Kasumi-1 (cell line): Measurements from ENCODE around the gene CACNA1G.
A peak's percentile ranks its signal among the peaks of the same experiment; 100 is the strongest.

ENCODE experiments used
- DNase-seq, 2 experiments: peaks; one replicate each; lab custom pipeline; 2025; lab: John Stamatoyannopoulos, UW

The CACNA1G gene

DNA sequence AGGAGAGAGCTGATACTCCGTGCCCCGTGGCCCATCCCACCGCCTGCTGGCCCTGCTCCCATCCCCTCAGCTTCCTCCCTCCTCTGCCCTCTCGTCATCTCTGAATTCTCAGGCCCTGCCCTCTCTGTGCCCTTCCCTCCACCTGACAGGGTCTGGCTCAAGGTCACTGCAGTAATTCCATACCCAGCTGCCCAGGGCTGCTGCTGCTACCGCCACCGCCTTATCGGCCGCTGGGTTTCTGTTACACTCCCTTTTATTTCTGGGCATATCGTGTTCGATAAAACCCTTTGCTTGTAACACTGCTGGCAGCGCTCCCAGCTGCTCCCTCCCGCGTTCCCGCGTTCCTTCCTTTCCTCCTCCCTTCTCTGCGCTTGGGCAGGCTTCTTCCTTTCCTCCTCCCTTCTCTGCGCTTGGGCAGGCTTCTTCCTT lies 26.8 kb upstream of the CACNA1G start:
- no peak for DNase-seq

DNA sequence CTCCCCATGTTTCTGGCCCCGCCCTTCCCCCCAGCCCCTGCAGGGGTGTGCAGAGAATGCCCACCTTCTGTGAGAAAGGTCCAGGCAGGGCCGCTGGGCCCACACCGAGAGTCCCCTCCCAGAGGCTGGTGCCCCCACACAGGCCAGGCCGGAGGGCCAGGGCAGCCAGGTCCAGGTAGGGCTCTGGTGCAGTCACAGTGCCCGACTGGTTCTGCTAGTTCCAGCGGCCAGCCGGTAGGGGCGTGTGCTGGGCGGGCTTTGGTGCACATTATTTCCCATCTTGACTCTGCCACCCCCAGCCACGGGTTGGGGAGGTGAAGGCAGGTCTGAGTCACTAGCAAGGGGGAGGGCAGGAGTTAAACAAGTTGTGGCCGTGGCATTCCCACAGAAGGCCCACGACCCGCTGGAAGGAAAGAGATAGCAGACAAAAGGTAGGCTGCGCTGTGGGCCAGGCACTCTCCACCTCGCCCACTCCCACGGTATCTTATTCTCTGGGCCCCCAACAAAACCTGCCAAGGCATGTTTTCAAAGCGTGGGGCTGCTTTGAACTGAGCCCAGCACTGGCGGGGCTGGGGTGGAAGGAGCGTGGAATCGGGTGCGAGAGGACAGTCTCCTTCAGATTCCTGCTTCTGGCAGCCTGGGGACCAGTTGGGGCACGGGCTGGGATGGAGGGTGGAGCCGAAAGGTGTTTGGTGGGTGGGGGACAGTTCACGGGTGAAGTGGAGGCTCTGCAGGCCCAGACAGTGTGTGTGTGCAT lies 26.1 kb upstream of the CACNA1G start:
- DNase-seq = no peak

DNA sequence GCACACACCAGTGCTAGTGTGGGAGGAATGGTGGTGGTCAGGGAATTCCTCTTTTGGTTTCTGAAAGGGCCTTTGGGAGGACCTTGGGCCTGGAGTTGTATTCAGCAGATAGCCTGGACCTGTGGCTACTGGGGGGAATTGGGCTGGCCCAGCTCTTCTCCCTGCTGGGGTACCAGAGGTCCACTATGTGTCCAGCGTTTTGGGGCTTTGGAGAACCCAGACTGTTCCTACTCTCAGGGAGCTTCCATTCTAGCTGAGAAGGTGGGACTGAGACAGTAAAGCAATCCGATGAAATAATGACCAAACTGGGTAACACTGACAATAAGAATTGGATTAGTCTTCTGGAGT lies 25.6 kb upstream of the CACNA1G start:
- DNase-seq = no peak

DNA sequence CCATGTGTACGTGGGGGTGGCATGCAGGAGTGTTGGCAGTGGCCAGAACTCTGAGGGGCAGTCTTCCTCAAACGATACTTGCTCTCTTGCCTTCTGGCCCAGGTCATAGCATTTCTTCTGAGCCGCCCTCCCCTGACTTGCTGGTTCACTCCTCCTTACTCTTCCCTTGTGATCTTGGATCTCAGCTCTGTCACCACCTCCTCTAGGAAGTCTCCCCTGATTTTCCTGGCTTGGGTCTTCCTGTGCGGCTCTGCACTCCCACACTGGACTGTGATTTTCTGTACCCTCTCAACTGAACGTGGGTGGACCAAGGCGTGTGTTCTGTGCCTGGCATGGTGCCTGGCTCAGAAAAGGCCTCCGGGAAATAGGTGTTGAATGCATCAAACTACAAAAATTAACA lies 25.1 kb upstream of the CACNA1G start:
- no peak for DNase-seq

DNA sequence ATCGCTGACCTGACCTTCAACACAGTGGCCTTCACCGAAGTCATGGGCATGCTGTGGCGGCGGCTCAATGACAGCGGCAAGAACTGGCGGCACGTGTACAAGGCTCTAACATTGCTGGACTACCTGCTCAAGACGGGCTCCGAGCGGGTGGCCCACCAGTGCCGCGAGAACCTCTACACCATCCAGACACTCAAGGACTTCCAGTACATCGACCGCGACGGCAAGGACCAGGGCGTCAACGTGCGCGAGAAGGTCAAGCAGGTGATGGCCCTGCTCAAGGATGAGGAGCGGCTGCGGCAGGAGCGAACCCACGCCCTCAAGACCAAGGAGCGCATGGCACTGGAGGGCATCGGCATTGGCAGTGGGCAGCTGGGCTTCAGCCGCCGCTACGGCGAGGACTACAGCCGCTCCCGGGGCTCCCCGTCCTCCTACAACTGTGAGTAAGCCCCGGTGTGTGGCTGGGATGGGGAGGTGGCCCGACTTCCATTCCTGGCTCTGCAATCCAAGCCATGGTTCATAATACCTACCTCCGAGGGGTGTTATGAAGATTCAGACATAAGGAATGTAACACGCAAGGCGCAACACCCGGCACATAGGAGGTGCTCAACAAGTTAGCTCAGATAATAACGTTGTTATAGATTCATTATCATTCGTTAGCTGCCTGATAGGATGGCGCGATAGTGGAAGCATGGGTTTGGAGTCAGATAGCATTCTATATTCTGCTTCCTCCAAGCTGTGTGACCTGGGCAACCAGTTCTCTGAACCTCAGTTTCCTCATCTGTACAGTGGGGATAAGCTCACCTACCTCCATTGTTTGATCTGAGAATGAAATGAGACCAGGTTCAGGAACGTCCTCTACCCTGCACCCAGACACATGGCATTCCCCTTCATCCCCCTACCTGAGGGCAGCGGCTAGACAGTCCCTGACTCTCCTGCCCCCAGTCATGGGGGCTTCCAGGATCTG lies 23.6 kb upstream of the CACNA1G start:
- DNase-seq = peak; percentile 83 to 97

DNA sequence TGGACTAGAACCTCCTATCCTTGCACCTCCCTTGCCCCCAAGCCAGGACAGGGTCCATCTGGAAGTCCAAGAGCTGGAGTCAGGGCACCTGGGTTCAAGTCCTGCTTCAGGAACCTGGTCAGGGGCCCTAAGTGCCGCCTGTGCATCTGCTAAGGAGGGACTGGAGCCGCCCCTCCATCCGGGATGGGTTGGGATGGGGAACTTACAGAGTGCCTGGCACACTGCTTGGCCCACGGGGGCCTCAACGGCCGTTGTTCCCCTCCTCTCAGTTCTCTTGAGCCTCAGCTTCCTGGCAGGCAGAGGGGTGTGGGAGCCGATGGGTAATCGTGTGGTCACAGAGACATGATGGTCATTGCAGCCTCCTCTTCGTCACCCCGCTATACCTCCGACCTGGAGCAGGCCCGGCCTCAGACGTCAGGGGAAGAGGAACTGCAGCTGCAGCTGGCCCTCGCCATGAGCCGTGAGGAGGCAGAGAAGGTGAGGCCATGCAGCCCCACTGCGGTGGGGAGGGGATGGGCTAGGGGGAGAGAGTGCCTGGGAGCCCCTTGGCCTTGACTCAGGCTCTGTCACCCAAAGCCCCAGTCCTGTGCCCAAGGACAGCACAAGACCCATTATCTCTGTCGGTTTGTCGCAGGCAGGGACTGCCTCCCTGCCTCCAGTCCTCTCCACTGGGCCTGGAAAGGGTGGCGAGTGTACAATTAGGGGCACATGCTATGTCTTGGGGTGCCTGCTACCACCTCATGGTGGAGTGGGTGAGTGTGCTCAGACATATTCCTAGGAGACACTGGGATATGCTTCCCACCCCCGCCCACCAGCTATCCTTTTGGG lies 22.6 kb upstream of the CACNA1G start:
- DNase-seq = no peak

DNA sequence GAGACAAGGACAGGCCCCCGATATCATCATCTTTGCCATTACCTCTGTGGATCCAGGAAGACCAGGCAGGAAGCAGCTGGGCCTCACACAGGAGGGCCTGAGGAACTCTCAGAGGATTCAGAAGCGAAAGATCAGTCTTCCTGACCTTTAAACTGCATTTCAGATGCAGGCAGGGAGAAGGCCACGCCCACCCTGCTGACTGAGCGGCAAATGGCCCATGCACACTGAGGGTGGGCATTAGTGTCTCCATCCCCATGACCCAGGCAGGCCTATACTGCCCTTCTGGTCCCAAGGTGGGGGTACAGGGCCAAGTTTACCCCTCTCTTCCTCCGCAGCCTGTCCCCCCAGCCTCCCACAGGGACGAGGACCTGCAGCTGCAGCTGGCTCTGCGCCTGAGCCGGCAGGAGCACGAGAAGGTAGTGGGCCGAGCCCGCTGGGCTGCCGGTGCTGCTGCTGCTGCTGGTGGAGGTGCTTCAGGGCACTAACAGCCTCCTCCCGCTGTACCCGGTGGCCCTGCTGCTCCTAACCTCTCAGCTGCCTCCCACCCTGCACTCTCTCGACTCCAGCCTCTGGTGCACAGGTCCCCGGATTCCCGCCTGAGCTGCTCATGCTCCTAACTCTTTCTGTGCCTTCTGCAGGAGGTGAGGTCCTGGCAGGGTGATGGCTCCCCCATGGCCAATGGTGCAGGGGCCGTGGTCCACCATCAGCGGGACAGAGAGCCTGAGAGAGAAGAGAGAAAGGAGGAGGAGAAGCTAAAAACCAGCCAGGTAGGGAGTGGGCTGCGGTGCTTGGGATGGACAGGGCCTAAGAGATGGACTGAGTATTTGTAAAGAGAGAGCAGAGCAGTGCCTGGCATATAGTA lies 21.7 kb upstream of the CACNA1G start:
- DNase-seq = no peak

DNA sequence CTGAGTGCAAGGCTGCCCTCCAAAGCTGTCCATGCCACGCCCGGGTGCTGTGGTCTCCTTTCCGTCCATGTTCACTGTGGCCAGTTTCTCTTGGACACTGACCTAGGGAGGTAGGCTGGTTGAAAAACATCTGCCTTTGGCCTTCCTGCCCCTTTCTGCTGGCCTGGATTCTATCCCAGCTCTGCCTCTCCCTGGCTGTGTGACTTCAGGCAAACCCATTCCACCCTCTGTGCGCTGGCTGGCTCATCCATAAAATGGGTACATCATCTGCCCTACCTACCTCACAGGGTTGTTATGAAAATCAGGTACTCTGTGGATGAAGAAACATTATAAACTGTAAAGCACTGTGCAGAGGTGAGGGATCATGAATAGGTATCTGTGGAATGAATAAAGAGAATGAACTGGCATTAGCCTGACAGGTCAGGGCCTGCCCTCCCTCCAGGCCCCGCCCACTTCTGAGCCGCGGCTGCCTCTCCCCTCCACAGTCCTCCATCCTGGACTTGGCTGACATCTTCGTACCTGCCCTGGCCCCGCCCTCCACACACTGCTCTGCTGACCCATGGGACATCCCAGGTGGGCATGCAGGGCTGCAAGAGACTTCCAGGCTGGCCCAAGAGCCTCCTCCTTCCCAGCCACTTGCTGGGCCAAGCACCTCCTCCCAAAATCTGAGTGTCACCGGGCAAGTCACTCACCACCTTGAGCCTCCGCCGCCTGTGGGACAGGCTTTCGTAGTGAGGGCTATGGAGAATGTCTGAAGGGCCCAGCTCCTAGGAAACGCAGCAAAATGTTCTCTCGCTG lies 20.6 kb upstream of the CACNA1G start:
- DNase-seq = no peak

DNA sequence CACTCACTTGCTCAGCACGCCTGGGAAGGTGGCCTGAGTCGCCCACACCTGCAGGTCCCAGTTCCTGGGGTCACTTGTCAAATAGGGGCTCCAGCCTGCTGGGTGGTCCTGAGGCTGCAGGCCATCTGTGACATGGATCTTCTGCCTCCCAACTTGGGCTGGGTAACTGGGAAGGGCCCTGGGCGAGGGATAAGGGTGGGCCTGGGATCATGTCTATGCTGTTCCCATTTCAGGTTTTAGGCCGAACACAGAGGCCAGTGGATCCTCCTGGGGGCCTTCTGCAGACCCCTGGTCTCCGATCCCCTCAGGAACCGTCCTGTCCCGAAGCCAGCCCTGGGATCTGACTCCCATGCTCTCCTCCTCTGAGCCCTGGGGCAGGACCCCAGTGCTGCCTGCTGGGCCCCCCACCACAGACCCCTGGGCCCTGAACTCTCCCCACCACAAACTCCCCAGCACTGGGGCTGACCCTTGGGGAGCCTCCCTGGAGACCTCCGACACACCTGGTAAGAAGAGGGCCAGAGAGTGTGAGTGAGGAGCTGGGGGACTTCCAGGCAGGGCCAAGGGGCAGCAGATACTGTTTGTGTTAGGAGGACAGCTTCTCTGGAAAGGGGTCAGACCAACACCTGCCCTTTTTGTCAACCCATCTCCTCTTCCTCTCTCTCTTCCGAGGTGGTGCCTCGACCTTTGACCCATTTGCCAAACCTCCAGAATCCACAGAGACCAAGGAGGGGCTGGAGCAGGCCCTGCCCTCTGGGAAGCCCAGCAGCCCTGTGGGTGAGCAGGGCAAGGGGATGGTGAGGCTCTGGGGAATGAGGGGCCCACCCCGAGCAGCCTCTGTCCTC lies 19.7 kb upstream of the CACNA1G start:
- no peak for DNase-seq

DNA sequence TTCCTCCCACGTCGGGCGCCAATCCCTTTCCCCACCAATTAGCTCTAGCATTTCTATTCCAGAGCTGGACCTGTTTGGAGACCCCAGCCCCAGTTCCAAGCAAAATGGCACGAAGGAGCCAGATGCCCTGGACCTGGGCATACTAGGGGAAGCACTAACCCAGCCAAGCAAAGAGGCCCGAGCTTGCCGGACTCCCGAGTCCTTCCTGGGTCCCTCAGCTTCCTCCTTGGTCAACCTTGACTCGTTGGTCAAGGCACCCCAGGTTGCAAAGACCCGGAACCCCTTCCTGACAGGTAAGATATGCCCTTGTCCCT lies 19.2 kb upstream of the CACNA1G start:
- no peak for DNase-seq

DNA sequence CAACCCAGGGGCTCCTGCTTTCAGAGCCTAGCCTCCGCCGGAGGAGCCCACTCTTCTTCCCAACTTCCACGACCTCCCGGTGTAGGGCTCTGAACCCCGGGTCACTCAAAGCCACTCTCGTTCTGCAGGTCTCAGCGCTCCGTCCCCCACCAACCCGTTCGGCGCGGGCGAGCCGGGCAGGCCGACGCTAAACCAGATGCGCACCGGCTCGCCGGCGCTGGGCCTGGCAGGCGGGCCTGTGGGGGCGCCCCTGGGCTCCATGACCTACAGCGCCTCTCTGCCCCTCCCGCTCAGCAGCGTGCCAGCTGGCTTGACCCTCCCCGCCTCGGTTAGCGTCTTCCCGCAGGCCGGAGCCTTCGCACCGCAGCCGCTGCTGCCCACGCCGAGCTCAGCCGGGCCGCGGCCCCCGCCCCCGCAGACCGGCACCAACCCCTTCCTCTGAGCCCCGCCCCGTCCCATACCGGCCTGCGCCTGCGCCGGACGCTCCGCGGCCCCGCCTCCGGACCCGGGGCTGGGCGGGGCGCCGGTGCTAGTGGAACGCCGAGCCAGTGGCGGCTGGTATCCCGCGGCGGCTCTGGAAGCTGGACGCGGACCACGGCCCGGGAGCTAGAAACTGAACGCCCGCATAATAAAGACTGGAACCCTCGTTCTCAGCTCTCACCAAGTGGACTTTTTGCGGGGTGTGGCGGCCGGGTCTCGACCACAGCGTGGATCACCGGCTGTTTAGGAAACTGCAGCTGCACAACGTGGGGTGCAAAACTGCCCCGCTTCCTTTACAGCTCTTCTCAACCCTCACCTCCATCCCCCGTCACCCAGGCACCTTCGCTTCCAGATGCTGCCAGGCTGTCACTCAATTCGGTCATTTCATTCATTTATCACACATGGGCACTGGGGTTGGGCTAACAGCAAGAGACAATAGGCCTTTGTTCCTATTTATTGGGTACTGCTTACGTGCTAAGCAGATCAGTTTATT lies 18.5 kb upstream of the CACNA1G start:
- peak; percentile 68 to 77 for DNase-seq

DNA sequence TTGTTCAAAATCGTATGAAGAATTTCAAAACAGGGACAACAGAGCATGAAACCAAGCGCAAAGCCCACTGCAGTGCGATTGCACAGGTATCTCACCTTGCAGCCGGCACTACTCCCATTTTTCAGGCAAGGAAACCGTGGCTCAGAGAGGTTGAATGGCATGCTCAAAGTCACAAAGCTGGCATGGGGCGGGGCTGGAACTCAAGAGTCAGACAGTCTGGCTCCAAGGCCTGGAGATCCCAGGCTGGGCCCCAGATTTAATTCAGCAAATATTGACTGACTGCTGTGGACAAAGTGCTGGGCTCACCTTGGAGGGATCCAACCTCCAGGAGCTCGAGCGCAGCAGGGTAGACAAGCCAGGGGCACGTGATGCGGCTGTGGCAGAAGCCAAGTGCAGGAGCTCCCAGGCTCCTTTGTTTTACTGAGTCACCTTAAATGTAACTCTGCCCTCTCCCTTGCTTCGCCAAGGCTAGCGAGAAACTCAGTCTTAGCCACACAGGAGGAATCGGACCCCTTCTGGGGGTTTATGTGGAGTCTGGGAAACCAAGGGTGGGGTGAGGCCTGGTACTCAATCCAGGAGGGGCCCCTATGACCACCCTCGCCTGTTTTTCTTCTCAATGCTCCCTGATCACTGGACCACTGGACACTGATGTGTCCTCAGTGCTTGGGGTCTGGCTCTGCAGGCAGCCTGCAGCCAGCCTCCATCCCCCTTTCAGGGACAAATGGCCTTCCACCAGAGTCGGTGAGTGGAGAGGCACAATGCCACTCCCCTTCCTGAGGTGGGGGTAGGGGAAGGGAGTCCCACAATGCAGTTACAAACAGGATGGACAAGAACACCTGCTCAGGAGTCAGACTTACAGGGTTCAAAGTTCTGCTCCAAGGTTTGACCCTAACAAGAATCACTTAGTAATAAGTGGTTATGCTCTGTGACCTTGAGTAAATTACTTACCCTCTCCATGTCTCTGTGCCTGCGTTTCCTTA lies 17.4 kb upstream of the CACNA1G start:
- DNase-seq = no peak

DNA sequence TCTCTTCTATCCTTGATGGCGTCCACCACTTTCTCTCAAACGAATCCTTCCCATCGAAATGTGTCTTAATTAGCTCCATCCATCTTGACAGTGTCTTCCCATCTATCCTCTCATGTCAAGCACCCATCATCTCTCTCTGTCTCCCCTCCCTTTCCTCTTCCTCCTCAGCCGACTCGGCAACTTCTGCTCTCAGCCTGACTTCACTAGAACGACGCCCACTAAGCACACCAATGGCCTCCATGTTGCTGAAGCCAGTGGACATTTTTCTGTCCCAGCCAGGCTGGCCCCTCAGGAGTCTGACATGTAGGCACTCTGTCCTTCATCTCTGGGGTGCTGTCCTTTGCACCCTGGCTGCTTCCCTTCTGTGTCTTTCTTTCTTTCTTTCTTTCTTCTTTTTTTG lies 16.0 kb upstream of the CACNA1G start:
- no peak for DNase-seq

DNA sequence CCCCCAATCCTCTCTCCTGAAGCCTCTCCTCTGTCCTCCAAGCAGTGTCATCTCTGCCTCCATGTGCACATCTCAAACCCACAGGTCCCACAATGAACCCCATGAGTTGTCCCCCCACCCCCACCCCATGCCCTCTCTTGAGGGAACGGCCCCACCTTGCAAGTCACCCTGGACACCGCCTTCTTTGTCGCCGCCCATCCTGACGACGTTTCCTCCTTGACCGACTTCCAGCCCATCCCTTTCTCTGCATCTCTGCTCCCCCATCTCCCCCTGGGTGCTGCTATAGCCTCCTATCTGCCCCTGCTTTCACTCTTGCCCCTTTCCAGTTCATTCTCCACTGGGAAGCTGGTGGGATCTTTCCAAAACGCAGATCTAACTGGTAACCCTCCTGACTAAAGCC lies 15.2 kb upstream of the CACNA1G start:
- DNase-seq = no peak

DNA sequence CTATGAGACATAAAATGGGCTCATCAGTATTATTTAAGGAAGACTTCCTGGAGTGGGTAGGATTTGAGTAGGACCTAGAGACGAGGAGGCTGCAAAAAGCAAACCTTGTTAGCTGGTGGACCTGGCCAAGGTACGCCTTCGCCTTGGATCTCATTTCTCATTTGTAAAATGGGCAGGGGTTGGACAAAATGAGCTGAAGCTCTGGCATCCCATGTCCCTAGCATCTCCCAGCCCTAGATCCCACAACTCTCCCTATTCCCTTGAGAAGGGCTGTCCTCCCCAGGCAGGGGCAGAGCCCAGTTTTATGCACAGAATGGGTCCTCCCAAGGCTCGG lies 13.8 kb upstream of the CACNA1G start:
- DNase-seq = no peak

DNA sequence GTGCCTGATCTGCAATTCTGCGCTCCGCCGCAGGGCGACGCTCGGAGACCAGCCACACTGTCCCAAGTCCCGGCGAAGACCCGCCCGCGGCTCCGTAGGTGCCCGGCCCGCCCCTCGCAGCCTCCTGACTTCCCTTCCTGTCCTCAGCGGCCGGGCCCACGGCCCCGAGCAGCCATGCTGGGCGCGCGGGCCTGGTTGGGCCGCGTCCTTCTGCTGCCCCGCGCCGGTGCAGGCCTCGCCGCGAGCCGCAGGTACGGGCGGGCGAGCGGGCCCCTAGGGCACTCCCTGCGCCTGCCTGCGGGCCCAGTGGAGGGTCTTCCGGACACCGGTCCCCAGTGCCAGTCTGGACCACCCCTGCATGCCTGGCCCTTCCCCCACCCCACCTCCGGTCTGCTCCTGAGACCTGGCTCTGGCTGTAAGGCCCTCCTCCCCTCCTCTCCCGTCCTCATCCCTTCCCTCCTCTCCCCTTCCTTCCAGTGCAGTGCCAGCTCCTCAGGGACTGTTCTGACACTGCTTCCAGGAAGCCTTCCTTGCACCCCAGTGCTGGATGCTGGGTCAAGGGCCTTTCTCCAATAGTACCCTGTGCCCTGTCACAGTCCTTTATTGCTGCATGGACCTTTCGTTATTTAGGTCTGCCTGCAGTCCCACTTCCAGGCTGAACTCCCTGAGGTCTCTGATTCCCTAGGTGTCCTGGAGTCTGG lies 13.3 kb upstream of the CACNA1G start, which contains the start of gene SPATA20:
TSS of gene SPATA20 (plus strand) at position 140 of the 701 bp plus-strand sequence. CDS start at position 175, 35 bp downstream.
- DNase-seq = peak; percentile 93 to 95

DNA sequence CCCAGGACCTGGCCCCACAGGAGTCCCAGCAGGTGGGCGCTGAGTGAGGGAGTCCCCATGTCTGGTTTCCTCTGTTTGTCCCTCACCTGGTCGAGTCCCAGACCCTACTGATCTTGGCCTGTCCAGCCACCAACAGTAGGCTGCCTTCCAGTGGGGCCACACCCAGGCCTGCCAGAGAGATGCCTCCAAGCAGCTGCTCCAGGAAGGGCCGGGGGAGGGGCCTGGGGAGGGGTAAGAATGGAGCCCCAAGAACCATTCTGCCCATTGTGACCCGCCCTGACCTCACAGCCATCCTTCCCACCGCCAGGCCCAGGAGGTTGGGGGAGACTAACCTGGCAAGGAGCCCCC lies 12.8 kb upstream of the CACNA1G start:
- DNase-seq = no peak
